OCI-LY1 (cell line): ENCODE results near the gene OLFM4.

Experiments used
- CTCF ChIP-seq: fragments of 200-600 bp; sonication (generic), shearing (Covaris generic); IDR thresholded peaks from 2 replicates; pipeline ENCODE4 v1.5.1; 2017; ENCODE audit warnings: mild to moderate bottlenecking, antibody characterized with exemption, low read length, moderate library complexity, mixed read lengths
- EZH2 ChIP-seq: fragments of 200-600 bp; sonication (generic), shearing (Covaris generic); IDR thresholded peaks from 2 replicates; pipeline ENCODE4 v1.8.0; 2017; ENCODE audit warnings: borderline replicate concordance, mixed run types, mild to moderate bottlenecking, antibody characterized with exemption, low read length, moderate library complexity, mixed read lengths

- TF ChIP-seq CTCF (no peak), EZH2 (no peak)
These were observed 41.2 kb downstream of the OLFM4 start for GRCh38 chr13:53069800-53070199.
